HG03521 (cell line): ENCODE measurements around the gene DCLRE1B.

ENCODE experiments used
- ATAC-seq: cut with Tn5 transposase; IDR thresholded peaks from one replicate; pipeline ENCODE4 v1.9.1; 2021; ENCODE audit warnings: mild to moderate bottlenecking, moderate library complexity; ENCODE audit not compliant: unreplicated experiment

Gene DCLRE1B

DNA sequence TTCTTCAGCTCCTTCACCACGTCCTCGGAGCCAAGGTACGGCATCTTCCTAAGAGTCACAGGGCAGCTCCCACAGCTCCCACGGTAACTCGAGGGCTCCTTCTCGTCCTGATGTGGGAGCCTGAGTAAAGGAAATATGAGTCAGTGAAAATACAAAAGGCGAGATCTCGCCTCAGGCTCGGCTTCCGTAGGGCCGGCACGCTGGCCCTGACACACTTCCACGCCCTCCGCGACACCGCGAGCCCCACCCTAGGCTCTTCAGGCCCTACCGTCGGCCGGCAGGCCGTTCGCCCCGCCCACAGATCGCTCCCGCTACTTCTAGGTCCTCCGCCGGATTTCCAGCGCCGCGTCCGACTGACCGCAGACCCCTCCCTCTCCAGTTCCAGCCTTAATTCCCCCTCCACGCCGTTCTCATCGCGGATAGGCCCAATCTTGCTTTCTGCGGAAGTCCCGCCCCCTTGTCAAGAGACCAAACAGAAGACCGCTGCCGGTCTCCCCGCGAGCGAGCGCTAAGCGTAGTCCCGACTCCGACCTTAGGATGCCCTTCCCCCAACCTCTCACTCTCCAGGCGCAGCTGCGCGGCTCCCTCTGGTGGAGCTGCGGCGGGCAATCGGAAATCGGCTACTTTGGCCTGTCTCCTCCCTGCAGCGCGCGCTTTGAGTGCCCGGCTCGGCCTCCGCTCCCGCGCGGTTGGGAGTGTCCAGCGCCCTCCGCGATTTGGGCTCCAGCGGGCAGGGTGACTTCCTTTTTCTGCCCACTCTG, at the start of gene DCLRE1B, which contains the start of gene AP4B1:
Gene DCLRE1B, plus strand, starts transcription at position 653 of the 761 bp plus-strand sequence. CDS start 261 bp downstream, outside the sequence.
Gene AP4B1, minus strand, starts transcription at position 126 of the 761 bp plus-strand sequence. Its CDS starts 82 bp downstream, at position 44.
- peak; percentile 86 for ATAC-seq

DNA sequence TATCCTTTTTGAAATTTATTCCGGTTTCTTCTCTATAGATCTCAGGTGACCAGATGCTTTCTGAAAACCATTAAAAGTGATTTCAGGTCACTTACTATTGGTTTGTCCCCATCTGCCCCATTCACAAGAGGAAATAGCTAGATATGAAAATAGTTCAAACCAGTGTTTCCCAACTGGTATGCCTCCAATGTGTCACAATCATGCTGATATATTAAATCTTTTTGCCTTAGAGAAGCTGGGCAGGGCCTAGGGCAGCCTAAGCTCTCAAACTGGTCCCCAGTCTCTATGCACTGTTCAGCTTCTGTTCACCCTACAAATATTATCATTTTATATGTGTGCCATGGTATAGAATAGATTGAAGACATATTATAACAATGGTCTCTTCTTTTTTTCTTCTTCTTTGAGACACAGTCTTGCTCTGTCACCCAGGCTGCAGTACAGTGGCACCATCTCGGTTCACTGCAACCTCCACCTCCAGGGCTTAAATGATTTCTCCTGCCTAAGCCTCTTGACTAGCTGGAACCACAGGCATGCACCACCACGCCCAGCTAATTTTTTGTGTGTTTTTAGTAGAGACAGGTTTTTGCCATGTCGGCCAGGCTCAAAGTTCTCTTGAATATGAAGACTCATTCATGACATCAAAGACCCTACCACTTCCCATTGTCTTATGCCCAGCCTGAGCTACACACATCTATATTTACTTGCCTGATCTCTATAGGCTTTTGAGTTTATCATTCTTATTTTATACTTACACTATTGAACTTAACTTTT, 49.3 kb upstream of the DCLRE1B start:
- ATAC-seq = no peak

DNA sequence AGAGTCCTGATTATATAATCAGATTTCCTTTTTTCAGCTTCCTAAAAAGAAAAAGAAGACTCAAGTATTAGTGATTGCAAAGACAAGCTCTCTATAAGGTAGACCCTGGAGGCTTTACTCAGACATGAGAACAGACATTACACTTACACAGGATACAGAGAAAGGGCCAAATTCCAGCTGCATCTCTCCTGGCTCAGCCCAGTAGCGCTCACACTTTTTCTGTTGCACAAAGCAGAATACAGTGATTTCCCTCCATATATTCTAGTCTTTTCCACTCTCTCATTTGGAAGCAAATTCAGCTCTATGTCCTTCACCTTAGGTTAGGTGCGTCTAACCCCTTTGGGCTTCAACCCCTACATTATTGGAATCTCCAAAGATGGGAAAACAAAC, 48.7 kb upstream of the DCLRE1B start:
- ATAC-seq = no peak

DNA sequence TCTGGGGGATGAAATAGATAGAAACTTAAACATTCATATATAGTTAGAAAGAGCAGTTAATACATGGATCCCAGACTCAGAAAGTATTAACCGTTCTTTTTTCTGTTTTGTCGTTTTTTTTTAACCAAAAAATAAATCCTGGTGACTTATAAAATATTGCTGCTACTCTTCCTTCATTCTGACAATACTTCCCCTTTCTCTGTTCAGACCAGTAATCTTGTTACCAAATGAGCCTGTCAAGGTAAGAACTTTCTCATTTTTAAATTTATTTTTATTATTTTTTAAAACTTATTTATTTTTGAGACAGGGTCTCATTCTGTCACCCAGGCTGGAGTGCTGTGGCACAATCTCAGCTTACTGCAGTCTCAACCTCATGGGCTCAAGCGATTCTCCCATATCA, 47.4 kb upstream of the DCLRE1B start:
- no peak for ATAC-seq

DNA sequence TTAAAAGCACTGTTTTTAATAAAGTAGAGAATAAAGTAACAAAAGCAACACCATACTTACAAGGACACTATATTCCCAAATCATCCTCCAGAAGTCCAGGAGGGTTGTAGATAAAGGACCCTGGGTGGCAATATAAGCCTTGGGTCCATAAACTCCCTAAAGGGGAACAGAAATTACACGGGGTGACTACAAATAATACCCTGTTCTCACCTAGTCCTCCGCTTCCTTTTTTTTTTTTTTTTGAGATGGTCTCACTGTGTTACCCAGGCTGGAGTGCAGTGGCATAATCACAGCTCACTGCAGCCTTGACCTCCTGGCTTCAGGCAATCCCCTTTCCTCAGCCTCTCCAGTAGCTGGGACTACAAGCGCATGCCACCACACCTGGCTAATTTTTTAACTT, 46.7 kb upstream of the DCLRE1B start:
- ATAC-seq = no peak

DNA sequence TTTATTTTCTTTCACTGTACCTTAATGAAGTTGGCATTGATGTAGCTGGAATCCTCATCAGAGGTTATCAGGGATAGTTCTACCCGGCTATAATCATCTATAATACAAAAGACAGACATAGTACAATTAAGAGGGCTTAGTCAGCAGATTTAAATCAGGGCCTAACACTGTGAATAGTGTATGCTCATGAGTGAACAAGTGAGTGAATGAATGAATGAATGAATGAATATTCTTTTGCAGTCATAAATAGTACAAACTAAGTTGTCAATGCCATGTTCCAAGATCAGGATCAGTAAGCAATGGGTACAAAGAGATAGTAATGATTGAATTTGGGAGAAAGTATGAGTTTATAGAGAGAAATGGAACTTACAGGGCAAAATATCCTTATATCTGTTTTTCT, 46.1 kb upstream of the DCLRE1B start:
- ATAC-seq = no peak

DNA sequence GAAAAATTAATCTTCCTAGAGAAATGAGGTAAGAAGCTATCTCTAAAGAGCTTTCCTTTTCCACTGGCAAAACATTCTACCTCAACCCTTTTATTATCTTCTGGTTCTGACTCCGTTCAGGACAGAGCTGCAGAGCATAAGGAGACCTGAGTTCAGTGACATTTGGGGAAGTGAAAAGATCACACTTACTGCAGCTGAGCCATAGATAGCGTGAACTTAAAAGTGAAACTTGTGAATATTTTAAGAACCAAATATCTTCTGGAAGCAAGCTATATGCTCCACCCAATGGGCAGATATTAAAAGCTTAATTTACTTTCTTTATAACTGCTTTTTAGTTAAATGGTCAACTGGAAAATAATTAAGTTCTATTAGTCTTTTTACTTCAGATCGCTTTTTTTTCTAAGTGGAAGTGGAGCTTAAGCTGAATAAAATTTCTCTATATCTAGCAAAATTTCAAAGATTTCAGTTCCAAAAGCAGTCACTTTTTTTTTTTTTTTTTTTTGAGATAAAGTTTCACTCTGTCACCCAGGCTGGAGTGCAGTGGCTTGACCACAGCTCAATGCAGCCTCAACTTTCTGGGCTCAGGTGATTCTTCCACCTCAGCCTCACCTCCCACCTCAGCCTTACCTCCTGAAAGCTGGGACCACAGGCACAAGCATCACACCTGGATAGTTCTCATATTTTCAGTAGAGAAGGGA, 45.5 kb upstream of the DCLRE1B start:
- peak; percentile 85 for ATAC-seq

DNA sequence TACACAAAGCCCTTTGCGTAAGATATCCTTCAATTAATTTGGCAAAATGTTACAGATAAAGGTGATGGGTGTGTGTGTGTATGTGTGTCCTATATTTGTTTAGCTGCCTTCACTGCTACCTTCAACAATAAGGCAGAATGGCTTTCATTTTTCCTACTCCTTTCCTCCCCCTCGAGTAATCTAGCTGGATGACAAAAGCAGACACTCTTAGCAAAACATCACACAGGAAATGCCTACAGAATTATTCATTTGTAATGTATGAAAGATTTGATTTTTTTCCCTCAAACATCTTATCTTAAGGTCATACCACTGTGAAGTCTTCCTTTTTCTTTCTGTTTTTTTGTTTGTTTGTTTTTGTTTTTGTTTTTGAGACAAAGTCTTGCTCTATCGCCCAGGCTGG, 44.2 kb upstream of the DCLRE1B start:
- no peak for ATAC-seq

DNA sequence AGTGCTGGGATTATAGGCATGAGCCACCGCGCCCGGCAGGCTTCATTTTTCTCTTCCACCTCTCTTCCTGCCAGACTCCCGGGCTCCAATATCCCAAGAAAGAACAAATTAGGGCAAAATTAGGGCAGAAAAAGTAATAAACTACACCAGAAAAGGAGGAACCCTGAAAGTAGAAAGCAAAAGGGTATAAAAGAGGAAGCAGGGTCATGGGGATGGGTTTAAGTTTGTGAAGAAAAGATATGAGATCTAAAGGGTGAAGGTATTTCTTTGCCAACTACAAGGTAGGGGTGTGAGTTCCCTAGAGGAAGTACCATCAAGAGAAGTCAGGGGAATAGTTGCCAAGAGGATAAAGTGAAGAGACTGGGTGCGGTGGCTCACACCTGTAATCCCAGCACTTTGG, 43.5 kb upstream of the DCLRE1B start:
- no peak for ATAC-seq

DNA sequence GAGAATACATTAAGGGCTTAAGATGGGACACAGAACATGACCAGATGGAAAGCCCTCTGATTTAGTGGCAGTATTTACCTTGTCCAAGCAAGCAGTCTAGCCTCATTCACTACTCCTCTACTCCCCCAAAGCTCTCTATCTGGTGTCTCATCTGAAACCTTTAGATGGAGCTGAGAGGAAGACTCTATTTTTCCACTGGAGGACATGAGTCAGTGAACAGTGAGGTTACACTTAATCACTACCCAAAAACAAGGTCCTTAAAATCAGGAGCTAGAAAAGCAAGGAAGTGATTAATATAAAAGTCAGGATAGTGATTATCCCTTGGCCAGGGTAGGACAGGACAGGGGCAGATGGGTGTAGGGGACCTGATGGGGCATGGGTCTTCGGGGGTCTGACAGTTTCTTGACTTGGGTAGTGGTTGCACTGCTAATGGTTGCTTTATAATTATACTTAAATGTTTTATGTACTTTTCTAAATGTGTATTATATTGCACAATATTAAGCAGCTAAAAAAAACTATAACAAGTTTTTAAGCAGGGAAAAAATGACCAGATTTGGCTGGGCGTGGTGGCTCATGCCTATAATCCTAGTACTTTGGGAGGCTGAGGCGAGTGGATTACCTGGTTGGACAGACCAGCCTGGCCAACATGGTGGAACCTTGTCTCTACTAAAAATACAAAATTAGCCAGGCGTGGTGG, 36.6 kb upstream of the DCLRE1B start:
- ATAC-seq = no peak

DNA sequence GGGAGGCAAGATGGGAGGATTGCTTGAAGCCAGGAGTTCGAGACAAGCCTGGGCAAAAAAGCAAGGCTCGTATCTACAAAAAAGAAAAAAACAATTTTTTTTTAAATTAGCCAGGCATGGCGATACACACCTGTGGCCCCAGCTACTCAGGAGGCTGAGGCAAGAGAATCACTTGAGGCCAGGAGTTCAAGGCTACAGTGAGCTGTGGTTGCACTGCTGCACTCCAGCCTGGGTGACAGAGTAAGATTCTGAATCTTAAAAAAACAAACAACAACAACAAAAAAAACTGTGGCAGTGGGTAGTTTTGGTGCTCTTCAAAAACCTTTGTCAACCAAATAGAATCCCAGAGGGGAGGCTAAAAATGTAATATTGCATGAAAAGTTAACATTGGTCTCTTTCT, 34.3 kb upstream of the DCLRE1B start:
- no peak for ATAC-seq

DNA sequence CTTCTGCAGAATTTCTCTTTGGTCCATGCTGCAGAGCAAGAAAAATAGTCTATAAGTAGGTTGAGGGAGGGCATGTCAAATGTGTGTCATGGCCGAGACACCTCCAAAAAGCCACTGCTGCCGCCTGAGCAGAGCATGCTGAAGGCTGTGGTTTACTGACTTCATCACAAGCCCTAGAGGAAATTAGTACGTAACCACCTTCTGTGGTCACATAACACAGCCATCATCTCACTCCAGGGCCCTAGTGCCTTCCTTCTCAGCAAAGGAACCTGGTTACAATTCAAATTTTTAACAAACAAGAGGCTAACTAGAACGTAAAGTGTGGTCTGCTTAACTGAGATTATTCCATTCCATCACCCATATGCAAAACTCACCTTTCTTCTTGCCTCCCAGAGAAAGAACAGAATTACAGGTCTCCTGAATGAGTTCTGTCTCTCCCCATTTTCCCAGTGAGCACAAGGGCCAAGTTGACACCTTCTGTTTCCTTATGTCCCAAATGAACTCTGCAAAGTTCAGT, 33.5 kb upstream of the DCLRE1B start, which contains the start of gene PTPN22:
Gene PTPN22, minus strand, starts transcription at position 116 of the 517 bp plus-strand sequence.
- peak; percentile 94 for ATAC-seq

DNA sequence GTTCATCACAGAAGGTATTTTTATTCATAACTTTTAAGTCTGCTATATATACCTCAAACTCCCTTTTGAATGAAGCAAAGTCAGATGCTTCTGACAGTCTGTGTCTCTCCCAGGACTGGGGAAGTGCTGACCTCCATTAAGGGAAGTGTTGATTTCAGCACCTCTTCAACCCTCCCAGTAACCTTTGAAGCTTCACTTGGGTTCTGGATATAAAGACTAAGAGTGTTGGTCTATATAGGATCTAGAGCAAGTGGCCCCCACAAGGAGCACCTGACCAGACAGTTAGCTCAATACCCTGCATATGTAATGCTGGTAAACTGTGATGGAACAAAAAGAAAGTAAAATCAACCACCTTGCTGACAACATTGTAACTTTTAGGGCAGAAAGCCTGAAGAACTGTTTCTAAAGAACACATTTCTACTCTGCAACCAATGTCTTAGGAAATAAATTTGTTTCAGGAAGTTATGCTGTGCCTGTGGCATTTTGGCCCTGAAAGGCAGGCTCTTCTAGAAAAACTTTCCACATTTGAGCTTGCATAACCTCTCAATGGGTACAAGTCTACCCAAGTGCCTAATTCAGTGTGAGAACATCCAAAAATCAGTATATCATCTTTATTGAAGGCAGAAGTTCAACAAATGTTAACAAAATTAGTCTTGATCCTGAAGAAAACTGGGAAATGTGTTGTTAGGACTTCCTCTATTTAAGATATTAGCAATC, 32.7 kb upstream of the DCLRE1B start:
- ATAC-seq = no peak

DNA sequence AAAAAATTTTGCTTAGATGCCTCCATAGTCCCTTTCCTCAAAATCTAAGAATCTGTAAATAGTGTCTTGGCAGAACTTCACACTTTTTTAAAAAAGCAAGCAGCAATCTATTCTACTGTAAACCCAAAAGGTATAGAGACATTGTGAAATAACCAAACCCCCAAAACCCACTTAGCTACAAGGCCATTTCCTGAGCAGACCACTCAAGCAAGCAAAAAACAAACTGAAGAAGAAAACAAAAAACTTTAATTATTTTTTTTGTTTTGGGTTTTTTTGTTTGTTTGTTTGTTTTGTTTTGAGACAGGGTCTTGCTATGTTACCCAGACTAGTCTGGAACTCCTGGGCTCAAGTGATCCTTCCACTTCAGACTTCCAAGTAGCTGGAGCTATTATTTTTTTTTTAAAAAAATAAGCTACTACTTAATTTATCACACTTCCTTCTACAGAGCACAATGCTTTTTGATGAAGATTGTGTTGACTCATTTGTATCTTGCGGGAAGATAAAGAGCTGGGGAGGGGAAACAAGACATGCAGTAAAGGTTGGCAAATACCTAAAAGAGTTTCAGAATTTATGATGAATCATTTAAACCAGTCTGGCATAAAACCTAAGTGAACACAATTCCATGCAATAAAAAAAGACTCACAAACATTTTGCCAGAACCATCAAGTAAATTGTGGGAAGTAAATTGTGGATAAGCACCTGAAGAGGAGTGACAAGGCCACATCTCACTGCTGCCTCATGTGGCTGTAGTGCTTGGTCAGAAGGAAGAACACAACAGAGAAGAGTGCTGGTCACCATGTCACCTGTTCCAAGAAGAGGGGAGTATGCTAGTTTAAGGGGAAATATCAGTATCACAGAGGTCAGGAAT, 30.9 kb upstream of the DCLRE1B start:
- peak; percentile 36 for ATAC-seq

DNA sequence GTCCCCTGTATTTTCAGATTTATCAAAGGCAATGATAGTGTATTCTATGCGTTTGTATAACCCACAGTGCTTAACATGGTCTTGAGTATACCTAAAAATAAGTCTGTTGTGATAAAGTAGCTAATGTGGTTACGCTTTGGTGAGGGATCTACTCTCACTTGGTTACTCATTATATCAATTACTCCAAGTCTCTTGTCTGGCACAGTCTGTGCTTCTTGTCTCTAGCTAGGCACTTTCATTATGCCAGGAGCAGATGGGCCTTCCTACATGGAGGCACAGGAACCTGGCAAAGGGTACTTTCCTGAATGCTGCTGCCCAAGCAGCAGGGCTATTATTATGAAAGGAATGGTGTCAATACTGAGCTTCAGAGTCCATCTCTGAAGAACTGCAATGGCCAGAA, 29.4 kb upstream of the DCLRE1B start:
- no peak for ATAC-seq

DNA sequence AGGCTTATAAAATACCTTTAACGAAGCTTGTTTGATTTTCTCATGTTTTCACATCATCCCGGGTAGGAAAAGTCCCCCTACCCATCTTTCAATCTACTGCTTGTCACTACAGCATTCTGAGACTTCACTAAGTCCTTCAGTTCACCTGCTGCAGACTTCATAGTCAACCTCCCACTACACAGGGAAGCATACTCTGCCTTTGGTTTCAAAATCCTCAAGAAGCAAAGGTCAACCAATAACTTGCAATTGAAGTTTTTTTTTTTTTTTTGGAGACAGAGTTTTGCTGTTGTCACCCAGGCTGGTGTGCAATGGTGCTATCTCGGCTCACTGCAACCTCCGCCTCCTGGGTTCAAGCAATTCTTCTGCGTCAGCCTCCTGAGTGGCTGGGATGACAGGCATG, 28.9 kb upstream of the DCLRE1B start:
- ATAC-seq = no peak

DNA sequence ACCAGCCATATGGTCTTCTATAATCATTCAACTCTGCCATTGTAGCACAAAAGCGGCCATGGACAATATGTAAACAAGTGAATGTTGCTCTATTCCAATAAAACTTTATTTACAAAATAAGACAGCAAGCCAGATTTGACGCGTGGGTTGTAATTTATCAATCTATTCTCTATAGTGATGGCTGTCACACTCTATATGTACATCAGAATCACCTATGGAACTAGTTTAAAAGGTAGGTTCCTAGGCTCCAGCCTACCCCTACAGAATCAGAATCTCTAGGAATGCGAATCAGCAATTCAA, 25.4 kb upstream of the DCLRE1B start:
- no peak for ATAC-seq

DNA sequence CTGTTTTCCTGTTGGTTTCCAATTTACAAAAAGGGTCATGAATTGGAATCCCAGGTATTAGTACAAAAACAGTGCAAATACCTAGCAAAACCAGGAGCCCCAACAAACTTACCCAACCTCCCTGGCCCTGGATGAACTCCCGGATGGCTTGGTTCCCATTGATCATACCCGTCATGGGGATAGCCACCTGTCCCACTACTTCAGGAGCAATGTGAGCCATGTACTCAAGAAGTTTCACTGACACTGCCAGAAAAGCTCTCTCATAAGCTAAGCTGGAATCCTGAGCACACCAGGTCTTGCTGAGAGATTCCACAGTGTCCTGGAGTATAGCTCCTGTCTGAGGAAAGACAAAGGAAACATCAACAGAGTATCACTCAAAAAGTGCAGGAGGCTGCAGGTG, 23.5 kb upstream of the DCLRE1B start:
- no peak for ATAC-seq
